H1 (cell line): ENCODE data around the gene SERPINA10. TPM values are rescaled to one million over a fixed set of nuclear protein-coding genes. Genes with fewer than 3 reads are reported as not detected.

ENCODE experiments used
- CTCF ChIA-PET: fragments of 300-600 bp; sonication (Branson Sonifier 250); formaldehyde crosslinking; loops from one replicate; lab custom pipeline; 2021; ENCODE audit not compliant: partially characterized antibody; lab: Charles Lee
- POLR2A ChIA-PET: fragments of 300-600 bp; sonication (Branson Sonifier 250); formaldehyde crosslinking; loops from one replicate; lab custom pipeline; 2021; ENCODE audit warnings: inconsistent platforms; ENCODE audit not compliant: partially characterized antibody; lab: Charles Lee
- DNase-seq, 2 experiments: peaks; one replicate each; pipeline versions ENCODE4 v3.0.0 to v3.0.0-alpha.2; 2010 to 2022; ENCODE audit warnings: low spot score in 2 of 2, low read depth in 1 of 2, mixed read lengths in 1 of 2
- FAIRE-seq: peaks from 2 replicates; lab custom pipeline; 2011; peaks lifted over from hg19 to GRCh38; lab: Jason Lieb, UNC
- H2AFZ ChIP-seq: 2 replicates; pipeline ENCODE4 v1.8.1; 2012; ENCODE audit warnings: low read length, inconsistent platforms
- H2AK5ac ChIP-seq: 2 replicates; pipeline ENCODE4 v1.6.1; 2013; ENCODE audit warnings: low read depth, low read length
- H2BK120ac ChIP-seq: replicated peaks from 2 replicates; pipeline ENCODE3; 2013; ENCODE audit warnings: low read depth, low read length, inconsistent platforms
- H2BK12ac ChIP-seq: 2 replicates; pipeline ENCODE4 v1.6.1; 2013; ENCODE audit warnings: low read depth, low read length
- H2BK15ac ChIP-seq: 2 replicates; pipeline ENCODE4 v1.6.1; 2013; ENCODE audit warnings: low read length
- H2BK20ac ChIP-seq: 2 replicates; pipeline ENCODE4 v1.6.1; 2013; ENCODE audit warnings: low read length
- H2BK5ac ChIP-seq: 2 replicates; pipeline ENCODE4 v1.6.1; 2013; ENCODE audit warnings: low read depth, low read length
- H3K14ac ChIP-seq: 2 replicates; pipeline ENCODE4 v1.6.1; 2013; ENCODE audit warnings: inconsistent platforms; ENCODE audit not compliant: insufficient read length
- H3K18ac ChIP-seq: 2 replicates; pipeline ENCODE4 v1.6.1; 2013; ENCODE audit warnings: low read length; ENCODE audit errors: extremely low read depth
- H3K23ac ChIP-seq: 2 replicates; pipeline ENCODE4 v1.6.1; 2013; ENCODE audit warnings: inconsistent platforms; ENCODE audit not compliant: insufficient read length
- H3K23me2 ChIP-seq: 2 replicates; pipeline ENCODE4 v1.6.1; 2013; ENCODE audit warnings: low read depth, low read length
- H3K27ac ChIP-seq: 2 replicates; pipeline ENCODE4 v1.6.1; 2011; ENCODE audit warnings: low read depth, low read length, inconsistent platforms
- H3K27me3 ChIP-seq, 4 experiments: replicated peaks in 1 of 4; 1 replicate in 1 of 4; 2 replicates in 3 of 4; pipeline versions ENCODE4 v1.6.1 to v1.8.1; 2011 to 2013; ENCODE audit warnings: low read length in 3 of 4, mild to moderate bottlenecking in 3 of 4, inconsistent platforms in 2 of 4, mixed read lengths in 2 of 4, moderate library complexity in 1 of 4; ENCODE audit not compliant: control insufficient read depth in 3 of 4, insufficient read depth in 3 of 4; ENCODE audit errors: extremely low read depth in 1 of 4
- H3K36me3 ChIP-seq, 4 experiments: 2 replicates each; pipeline versions ENCODE4 v1.6.1 to v1.8.1; 2011 to 2013; ENCODE audit warnings: mild to moderate bottlenecking in 4 of 4, low read length in 3 of 4, moderate library complexity in 2 of 4, control low read depth in 1 of 4, inconsistent platforms in 1 of 4; ENCODE audit not compliant: insufficient read depth in 4 of 4, control insufficient read depth in 2 of 4
- H3K4ac ChIP-seq: replicated peaks from 2 replicates; pipeline ENCODE3; 2013; ENCODE audit warnings: low read length, low read depth, mixed read lengths, inconsistent platforms; ENCODE audit not compliant: insufficient read length
- H3K4me1 ChIP-seq, 4 experiments: replicated peaks in 1 of 4; 1 replicate in 1 of 4; 2 replicates in 3 of 4; pipeline versions ENCODE4 v1.6.1 to v1.8.1; 2011 to 2013; ENCODE audit warnings: low read length in 3 of 4, inconsistent platforms in 2 of 4, mixed read lengths in 1 of 4; ENCODE audit not compliant: insufficient read depth in 4 of 4, control insufficient read depth in 3 of 4
- H3K4me2 ChIP-seq, 2 experiments: 2 replicates each; pipeline versions ENCODE4 v1.6.1 to v1.8.1; 2011 to 2013; ENCODE audit warnings: low read depth in 2 of 2, low read length in 2 of 2, control low read depth in 1 of 2, inconsistent platforms in 1 of 2, mild to moderate bottlenecking in 1 of 2; ENCODE audit not compliant: insufficient read depth in 1 of 2
- H3K4me3 ChIP-seq, 4 experiments: fragments of 200-600, 300-600 bp in 1 of 4; sonication (generic), shearing (Covaris generic), sonication (Bioruptor Twin) in 1 of 4; 2 replicates each; pipeline versions ENCODE4 v1.5.1 to v1.8.1; 2011 to 2016; ENCODE audit warnings: low read length in 4 of 4, low read depth in 3 of 4, control low read depth in 2 of 4, inconsistent platforms in 2 of 4, mild to moderate bottlenecking in 2 of 4, mixed read lengths in 1 of 4, moderate library complexity in 1 of 4; ENCODE audit not compliant: insufficient read depth in 2 of 4; ENCODE audit errors: extremely low read depth in 1 of 4
- H3K56ac ChIP-seq: replicated peaks from 2 replicates; pipeline ENCODE3; 2013; ENCODE audit warnings: low read depth, mild to moderate bottlenecking, mixed read lengths, low read length, inconsistent platforms; ENCODE audit not compliant: insufficient read length
- H3K79me1 ChIP-seq: 2 replicates; pipeline ENCODE4 v1.6.1; 2013; ENCODE audit warnings: low read depth, low read length, control low read depth
- H3K79me2 ChIP-seq, 2 experiments: 2 replicates each; pipeline versions ENCODE4 v1.6.1 to v1.8.1; 2012 to 2013; ENCODE audit warnings: low read length in 2 of 2, mild to moderate bottlenecking in 2 of 2, inconsistent platforms in 1 of 2; ENCODE audit not compliant: insufficient read depth in 2 of 2, control insufficient read depth in 1 of 2
- H3K9ac ChIP-seq, 4 experiments: replicated peaks in 1 of 4; 1 replicate in 1 of 4; 2 replicates in 3 of 4; pipeline versions ENCODE4 v1.6.1 to v1.8.1; 2011 to 2013; ENCODE audit warnings: low read depth in 3 of 4, low read length in 3 of 4, control low read depth in 2 of 4, mild to moderate bottlenecking in 2 of 4, moderate library complexity in 2 of 4, inconsistent platforms in 1 of 4; ENCODE audit errors: extremely low read depth in 1 of 4
- H3K9me3 ChIP-seq, 2 experiments: 2 replicates each; pipeline versions ENCODE4 v1.6.1 to v1.8.1; 2012 to 2013; ENCODE audit warnings: mild to moderate bottlenecking in 2 of 2, moderate library complexity in 2 of 2, control low read depth in 1 of 2, inconsistent platforms in 1 of 2, low read depth in 1 of 2, low read length in 1 of 2, mixed read lengths in 1 of 2; ENCODE audit not compliant: insufficient read depth in 2 of 2
- H4K20me1 ChIP-seq, 2 experiments: replicated peaks in 1 of 2; 2 replicates each; pipeline versions ENCODE3 to v1.8.1; 2011 to 2013; ENCODE audit warnings: inconsistent platforms in 2 of 2, low read length in 2 of 2, mild to moderate bottlenecking in 1 of 2; ENCODE audit not compliant: insufficient read depth in 2 of 2, control insufficient read depth in 1 of 2
- H4K5ac ChIP-seq: 2 replicates; pipeline ENCODE4 v1.6.1; 2013; ENCODE audit warnings: low read length, low read depth, mixed read lengths, inconsistent platforms; ENCODE audit not compliant: insufficient read length
- H4K8ac ChIP-seq: 2 replicates; pipeline ENCODE4 v1.8.0; 2013; ENCODE audit warnings: mild to moderate bottlenecking, moderate library complexity, low read length, inconsistent platforms; ENCODE audit not compliant: insufficient read depth; ENCODE audit errors: extremely low read depth
- H4K91ac ChIP-seq: replicated peaks from 2 replicates; pipeline ENCODE3; 2013; ENCODE audit warnings: low read length, mixed read lengths, inconsistent platforms; ENCODE audit not compliant: insufficient read length
- ASH2L ChIP-seq: fragments of 200-600, 300-600 bp; sonication (generic); IDR thresholded peaks from one replicate; pipeline ENCODE4 v1.7.1; 2017; ENCODE audit warnings: low read length
- RBBP5 ChIP-seq: IDR thresholded peaks from 2 replicates; pipeline ENCODE4 v1.7.1; 2012; ENCODE audit warnings: low read depth, mild to moderate bottlenecking, inconsistent platforms, low read length, moderate library complexity, borderline replicate concordance
- RNF2 ChIP-seq: fragments of 200-900, 300-1000 bp; sonication (generic); IDR thresholded peaks from 2 replicates; pipeline ENCODE4 v1.7.1; 2016; ENCODE audit warnings: borderline replicate concordance, low read depth, mild to moderate bottlenecking, antibody characterized with exemption, low read length; ENCODE audit not compliant: poor library complexity, severe bottlenecking; ENCODE audit errors: missing control alignments
- SP2 ChIP-seq: IDR thresholded peaks from 2 replicates; pipeline ENCODE4 v1.6.1; 2012; ENCODE audit warnings: mild to moderate bottlenecking, low read length, inconsistent platforms
- TAF7 ChIP-seq: optimal IDR thresholded peaks from 2 replicates; pipeline ENCODE3; 2011; ENCODE audit warnings: low read depth, mild to moderate bottlenecking, inconsistent platforms, low read length, moderate library complexity, borderline replicate concordance
- WGBS, 2 experiments: shearing (Covaris generic) in 1 of 2; methylation state at CpG; one replicate each; pipeline versions ENCODE4 v1.1.6 to v1.1.7; 2013 to 2015; ENCODE audit warnings: low lambda C conversion rate in 2 of 2, mixed read lengths in 2 of 2, inconsistent platforms in 1 of 2, low coverage in 1 of 2, missing lambda C conversion rate in 1 of 2; ENCODE audit not compliant: insufficient replicate concordance in 2 of 2, insufficient coverage in 1 of 2, insufficient read length in 1 of 2; ENCODE audit errors: extremely low coverage in 1 of 2, missing lambda C conversion rate in 1 of 2; 5-methylcytosine and 5-hydroxymethylcytosine counted together
- polyA plus RNA-seq, 7 experiments: library from polyadenylated mRNA; depleted of rRNA in 3 of 7; stranded (reverse) in 5 of 7; unstranded in 2 of 7; fragments of >200 nt in 5 of 7; fragments of 200-250 nt in 2 of 7; gene quantifications; 1 replicate in 5 of 7; 2 replicates in 1 of 7; 4 replicates in 1 of 7; pipeline versions ENCODE4 v1.2.1 to v1.2.3, GENCODE V29; 2011 to 2013; ENCODE audit warnings: missing spikeins in 2 of 7, mixed read lengths in 2 of 7
- total RNA-seq: library from RNA; stranded (reverse); fragmentation: NEBNext Ultra II Directional; extraction: Animal tissue kit (Norgen Biotek cat#: 25700); gene quantifications from 2 replicates; pipeline ENCODE4 v1.2.1, GENCODE V29; 2021

The SERPINA10 gene
- total and polyA plus RNA-seq, 2 of the 8 experiments (the other 6 are each of a cell fraction or from before 2014, with no cell fraction given): not detected

GRCh38 chr14:94330857-94331256 lies 37.8 kb upstream of the SERPINA10 start:
- H3K23me2 ChIP-seq: no peaks in the 10 kb centered on the region
- H2BK5ac ChIP-seq: no peak overlapping the region
- 82% methylated on average over 2 of the region's 2 CpGs; no CpG with 5 or more reads in 1 of the 2 experiments for WGBS, 2 experiments
- CTCF ChIA-PET: interaction anchor here (1.0 to 3.9 kb wide), 8 partner anchors 10 to 218 kb away, joined by 3 to 13 read pairs (median 3); no protein-coding TSS in a partner anchor
- no peaks in the 10 kb centered on the region for H3K4me1 ChIP-seq
- no peak overlapping the region for H4K8ac ChIP-seq
- no peak overlapping the region for H3K14ac ChIP-seq
- H3K4me2 ChIP-seq: no peak overlapping the region
- H3K36me3 ChIP-seq: no peaks in the 10 kb centered on the region
- no peak overlapping the region for H3K9ac ChIP-seq
- DNase-seq (peak in 1 of 2 experiments; percentile 30), FAIRE-seq (no peak)
- H4K5ac ChIP-seq: no peak overlapping the region
- no peak overlapping the region for H2BK12ac ChIP-seq
- H4K20me1 ChIP-seq: no peaks in the 10 kb centered on the region
- H3K27me3 ChIP-seq: 0 out of 7 replicates have a peak, but pooled peaks cover 0 to 2% (median 0%) of the 10 kb centered on the region in 4 experiments
- H3K23ac ChIP-seq: no peak overlapping the region
- no peak overlapping the region for H3K27ac ChIP-seq
- H2BK120ac ChIP-seq: no peak overlapping the region
- H2BK20ac ChIP-seq: no peak overlapping the region
- no peaks in the 10 kb centered on the region for H3K9me3 ChIP-seq
- H2AFZ ChIP-seq: no peak overlapping the region; the same call in 1 of the 2 replicates
- H2AK5ac ChIP-seq: no peak overlapping the region
- POLR2A ChIA-PET: no interaction called here
- H3K56ac ChIP-seq: no peak overlapping the region
- no peaks in the 10 kb centered on the region for H3K79me2 ChIP-seq
- H3K79me1 ChIP-seq: no peaks in the 10 kb centered on the region
- no peak overlapping the region for H3K4me3 ChIP-seq
- H4K91ac ChIP-seq: no peak overlapping the region
- H2BK15ac ChIP-seq: no peak overlapping the region
- H3K4ac ChIP-seq: no peak overlapping the region
- H3K18ac ChIP-seq: no peak overlapping the region
- TF ChIP-seq RNF2 (no peak), SP2 (no peak), RBBP5 (no peak), ASH2L (no peak), TAF7 (no peak)
